COR-L47 (cell line): Measurements from ENCODE around the gene CPXM1.
"Not testable (repeated sequence)": the region's sequence is repeated elsewhere in the genome, so short reads cannot be mapped to it uniquely, and the experiment has no call there.

Experiments
- DNase-seq: peaks from one replicate; lab custom pipeline; 2025; lab: John Stamatoyannopoulos, UW

Gene CPXM1

DNA sequence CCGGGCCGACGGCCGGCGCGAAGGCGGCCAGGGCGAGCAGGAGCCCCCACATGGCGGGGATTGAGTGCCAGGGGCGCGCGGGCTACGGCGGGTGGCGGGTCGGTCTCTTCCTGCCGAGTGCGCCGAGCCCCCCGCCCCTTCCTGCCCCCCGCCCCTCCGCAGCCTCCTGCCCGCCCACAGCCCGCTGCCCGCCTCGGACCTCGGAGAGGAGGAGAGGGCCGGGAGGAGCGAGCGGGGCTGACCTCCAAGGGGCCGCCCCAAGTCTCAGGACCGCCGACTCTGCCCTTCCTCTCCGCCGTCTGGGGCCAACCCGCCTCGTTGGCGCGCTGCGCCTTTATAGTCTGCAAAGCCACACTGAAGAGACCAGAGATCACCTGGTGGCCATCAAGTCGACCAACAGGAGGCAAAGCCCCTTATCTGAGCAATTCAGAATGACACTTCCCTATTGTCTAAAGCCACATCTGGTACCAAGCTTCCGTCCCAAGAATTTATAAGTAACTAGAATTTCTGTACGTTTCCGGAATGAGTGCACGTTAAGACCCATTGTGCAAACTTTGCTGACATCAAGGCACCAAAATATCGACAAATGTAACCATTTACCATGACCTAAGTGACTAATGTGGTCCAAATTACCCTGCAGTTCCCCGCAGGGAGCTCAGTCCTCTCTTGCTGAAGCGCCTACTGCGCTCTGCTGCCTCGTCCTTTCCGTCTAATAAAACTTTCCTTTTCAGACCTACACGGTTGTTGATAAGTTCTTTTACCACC, at the start of gene CPXM1:
TSS of gene CPXM1 (minus strand) at position 107 of the 765 bp plus-strand sequence. CDS start at position 52, 55 bp downstream.
- DNase-seq, result no peak

DNA sequence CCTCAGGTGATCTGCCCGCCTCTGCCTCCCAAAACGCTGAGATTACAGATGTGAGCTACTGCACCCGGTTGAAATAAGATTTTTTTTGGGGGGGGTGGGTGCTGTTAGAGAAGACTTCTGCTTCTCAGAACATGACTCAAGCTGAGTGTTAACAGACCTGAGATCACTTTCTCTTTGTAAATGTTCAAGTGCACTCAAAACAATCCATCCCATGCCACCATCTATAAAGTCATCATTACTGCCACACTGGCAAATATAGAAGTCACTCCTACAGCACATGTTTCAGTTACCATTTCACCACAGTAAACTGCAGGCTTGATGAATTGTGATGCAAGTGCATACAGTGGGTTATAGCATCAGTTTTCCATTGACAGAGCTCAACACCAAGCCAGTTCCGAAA, 49.1 kb upstream of the CPXM1 start:
- no peak for DNase-seq

DNA sequence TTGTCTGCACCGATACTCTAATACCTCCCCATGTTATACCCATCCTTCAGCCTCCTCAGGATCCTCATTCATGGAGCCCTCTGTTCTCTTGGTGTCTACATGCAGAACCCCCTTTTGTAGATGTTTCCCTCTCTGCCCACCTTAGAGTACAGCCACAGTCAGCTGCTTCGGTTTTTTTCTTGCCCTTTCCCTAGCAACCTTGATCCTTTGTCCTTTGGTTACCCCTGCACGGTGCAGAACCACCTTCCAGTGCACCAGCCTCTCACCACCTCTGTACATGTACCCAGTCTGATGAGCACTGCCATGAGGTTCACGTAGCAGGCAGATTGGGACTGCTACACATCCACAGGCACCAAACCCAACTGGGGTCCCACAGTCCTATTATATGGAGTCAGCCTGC, 47.4 kb upstream of the CPXM1 start:
- no peak for DNase-seq

DNA sequence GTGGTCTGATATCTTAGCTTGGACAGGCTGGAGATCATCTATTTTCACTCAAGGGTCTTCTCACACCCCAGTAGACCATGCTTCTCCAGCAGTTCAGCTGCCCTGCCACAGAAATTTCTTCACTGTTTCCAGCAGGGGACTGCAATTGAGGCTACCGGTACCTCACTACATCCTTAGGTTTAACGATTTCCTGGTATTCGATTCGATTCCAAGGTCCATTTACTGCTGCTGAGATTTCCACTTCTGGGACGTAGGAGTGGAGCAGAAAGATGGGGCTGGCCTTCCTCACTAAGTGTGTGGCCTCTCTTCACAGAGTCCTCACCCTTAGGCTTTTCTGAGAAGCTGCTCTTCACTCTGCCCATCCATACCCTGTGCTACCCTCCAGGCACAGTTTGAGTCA, 46.3 kb upstream of the CPXM1 start:
- DNase-seq, result no peak

DNA sequence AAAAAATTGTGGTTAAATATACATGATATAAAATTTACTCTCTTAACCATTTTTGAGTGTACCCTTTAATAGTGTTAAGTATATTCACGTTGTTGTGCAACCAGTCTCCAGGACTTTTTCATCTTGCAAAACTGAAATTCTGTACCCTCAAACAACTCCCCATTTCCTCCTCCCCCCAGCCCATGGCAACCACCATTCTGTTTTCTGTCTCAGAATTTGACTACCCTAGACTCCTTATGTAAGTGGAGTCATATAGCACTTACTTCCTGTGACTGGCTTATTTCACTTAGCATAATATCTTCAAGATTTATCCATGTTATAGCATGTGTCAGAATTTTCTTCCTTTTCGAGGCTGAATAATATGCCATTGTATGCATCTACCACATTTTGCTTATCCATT, 45.2 kb upstream of the CPXM1 start:
- no peak for DNase-seq

DNA sequence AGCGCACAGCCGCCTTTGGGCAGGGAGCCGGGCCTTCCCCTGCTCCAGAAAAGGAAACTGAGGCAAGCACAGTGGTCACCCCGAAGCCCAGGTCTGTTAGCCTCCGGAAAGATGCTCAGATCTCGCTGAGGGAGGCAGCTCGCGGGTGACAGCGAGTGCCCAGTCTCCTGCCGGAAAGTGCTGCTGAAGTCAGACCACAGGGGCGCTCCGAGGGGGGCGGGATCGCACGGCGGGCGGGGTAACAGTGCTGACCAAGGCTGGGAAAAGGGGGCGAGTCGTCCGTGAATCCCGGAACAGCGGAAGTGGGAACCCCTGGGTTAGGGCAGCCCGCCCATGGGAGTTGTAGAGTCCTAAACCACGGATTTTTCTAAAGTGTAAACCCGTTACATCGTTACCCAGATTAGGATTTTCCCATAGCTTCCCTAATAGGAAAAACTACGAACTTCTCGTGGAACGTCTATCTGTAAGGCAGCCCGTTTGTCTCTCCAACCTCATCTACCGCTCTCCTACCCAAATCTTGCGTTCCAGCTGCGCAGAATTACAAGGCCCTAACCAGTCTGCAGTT, 40.6 kb upstream of the CPXM1 start:
- peak; percentile 23 for DNase-seq

DNA sequence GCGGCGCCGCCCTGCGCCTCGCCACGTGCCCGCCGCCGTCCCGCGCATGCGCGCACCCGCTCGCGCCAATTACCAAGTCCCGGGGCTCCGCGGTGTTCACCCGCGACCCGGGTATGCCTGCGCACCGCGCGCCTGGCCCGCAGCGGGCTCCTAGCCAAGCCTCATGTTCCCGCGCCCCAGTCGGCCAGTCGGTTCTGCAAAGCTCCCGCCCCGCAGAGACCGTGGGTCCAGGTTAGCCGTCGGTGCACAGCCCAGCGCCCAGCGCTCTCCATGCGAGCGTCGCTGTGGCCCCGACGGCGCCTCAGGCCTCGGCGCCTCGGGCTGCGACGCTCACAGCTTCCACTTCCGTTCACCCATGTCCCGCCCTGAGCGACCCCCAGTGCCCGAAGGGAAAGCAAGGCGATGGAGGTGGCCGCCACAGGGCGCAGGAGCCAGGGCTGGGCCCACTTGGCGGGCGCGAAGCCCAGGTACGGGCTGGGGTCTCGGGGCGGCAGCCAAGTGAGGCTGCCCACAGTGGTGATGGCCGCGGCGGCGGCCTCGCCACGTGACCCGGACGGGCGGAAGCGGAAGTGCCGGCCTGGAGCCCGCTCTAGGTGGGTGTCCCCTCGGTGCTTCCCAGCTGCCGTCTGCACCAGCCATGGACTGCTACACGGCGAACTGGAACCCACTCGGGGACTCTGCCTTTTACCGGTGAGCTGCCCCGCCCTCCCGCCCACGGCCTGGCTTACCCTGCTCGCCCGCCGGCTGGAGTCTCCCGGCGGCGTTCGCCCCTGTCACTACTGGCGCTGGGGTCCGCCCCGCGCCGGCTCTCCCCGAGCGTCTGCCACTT, 39.9 kb upstream of the CPXM1 start, which contains the start of the genes PCED1A and VPS16:
TSS of gene PCED1A (minus strand) at position 518 of the 829 bp plus-strand sequence. CDS start 743 bp downstream, outside the sequence.
TSS of gene VPS16 (plus strand) at position 608 of the 829 bp plus-strand sequence. CDS start at position 638, 30 bp downstream.
- peak; percentile 77 for DNase-seq

DNA sequence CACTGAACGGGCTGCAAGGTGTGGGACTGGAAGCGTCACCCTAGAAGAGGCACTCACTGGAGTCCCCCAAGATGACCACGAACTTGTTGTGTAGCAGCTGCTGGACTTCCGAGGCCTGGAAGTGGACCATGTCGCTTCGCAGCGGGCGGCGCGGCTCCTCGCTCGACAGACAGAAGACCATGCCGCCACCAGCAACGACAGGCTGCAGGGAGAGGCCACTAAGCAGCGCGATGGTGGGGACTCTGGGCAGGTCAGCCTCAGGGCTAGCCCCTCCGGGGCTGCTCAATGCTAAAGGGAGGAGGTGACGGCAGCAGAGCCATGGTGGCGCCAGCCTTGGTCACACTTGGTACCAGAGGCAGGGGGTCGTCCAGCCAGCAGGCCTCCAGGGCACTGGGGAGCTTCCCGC, 39.3 kb upstream of the CPXM1 start:
- DNase-seq, result no peak

DNA sequence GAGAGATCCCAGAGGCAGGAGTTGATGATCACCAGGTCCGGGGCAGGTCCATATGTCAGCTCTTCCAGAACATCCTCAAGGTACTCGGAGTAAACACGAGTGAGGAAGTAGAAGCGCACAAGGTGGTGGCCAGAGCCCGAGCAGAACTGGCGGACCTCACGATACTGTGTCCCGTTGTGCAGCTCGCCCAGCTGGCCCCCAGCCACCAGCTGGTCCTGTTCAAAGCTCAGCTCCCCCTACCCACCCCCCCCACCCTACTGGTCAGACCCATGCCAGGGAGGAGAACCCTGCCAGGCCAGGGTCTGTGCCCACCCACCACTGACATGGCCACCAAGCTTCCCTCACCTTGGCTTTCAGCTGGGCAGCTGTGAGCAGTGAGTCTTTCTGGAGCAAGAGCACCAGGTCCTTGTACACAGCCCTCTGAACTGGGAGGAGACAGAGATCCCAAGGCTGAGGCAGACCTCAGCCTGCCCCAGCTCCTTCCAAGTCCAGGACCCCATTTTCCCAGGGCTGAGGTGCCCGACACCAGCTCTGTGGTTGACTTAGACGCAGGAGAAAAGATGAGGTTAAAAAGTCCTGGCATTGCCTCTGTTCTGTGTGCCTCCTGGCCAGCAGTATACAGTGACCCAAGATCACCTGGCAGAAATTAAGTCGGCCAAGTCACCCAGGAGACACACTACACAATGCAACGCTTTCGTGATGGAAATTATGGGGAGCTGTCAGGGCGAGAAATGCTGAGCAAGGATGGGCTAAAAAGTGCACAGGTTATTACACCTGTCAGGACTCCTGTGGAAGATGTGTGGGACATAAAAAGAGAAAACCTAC, 38.6 kb upstream of the CPXM1 start:
- DNase-seq, result no peak

DNA sequence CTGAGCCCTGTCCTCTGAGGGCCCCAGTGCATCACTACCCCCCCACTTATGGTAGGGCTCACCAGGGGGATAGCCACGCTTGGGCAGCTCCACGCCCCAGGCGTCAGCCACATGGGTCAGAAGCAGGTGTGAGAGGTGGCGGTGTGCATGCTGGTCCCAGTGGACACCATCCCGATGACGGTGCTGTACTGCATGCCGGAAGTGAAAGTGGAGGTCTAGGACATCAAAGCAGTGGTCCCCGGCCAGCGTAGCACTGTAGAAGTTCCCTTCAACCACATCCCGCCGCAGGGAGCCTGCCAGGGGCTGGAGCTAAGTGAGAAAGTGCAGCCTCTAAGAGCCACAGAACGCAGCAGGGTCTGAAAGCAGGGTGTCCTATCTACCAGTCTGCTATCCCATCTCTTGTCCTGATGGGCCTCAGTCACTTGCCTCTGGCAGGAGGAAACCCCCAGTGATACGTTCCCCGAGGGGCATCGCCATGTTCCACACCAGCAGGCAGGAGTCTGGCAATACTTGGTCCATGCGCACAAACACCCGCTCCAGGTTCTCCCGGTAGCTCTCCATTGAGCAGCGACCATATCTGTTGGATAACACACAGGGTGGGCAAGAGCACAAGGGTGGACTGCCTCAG, 37.9 kb upstream of the CPXM1 start:
- no peak for DNase-seq

DNA sequence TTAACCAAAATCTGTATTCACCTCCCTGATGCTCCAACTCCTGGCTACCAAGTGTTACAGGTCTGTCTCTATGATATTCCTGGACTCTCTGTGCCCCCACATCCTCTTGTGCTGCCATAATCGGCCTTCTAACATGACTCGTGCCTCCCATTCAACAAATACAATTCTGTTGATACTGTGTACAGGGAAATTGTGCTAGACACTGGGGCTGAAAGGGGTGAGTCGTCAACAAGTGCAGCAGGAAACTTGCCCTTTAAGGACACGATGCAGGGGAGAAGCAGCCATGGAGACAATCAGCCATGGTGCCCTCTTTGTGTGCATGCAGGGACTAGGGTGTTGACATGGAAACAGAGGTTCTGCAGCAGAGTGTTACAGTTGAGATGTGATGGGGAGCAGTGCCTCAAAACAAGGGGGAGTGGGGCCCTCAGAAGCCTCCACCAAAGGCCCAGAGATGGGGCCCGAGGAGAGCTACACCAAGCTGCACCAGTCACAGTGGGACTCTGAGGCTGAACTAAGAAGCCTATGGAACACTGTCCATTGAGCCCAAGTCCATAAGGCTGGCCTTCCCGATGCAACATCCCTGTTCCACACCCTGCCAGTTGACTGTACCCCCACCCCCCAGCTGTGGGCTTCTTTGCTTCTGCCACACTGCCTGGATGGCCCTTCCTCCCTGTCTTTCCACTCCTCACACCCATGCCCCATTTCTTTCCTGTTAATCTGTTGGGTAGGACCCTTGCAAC, 37.0 kb upstream of the CPXM1 start:
- no peak for DNase-seq

DNA sequence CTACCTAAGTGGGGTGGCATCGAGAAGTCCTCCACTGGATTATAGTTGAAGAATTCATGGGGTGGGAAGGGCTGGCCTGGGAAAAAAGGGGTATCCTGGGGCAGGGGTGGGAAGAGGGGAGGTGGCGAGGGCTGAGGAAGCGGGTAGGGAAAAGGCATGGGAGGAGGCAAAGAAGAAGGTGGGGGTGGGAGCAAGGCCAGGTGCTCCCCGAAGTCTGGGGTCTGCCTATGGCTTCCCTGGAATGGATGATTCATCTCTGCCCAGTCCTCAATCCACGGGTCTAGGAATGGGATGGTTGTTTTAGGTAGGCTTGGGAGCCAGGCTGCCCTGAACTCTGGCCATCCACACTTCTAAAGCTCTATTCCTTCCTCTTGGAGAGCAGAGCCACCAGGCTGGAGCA, 35.6 kb upstream of the CPXM1 start:
- no peak for DNase-seq

DNA sequence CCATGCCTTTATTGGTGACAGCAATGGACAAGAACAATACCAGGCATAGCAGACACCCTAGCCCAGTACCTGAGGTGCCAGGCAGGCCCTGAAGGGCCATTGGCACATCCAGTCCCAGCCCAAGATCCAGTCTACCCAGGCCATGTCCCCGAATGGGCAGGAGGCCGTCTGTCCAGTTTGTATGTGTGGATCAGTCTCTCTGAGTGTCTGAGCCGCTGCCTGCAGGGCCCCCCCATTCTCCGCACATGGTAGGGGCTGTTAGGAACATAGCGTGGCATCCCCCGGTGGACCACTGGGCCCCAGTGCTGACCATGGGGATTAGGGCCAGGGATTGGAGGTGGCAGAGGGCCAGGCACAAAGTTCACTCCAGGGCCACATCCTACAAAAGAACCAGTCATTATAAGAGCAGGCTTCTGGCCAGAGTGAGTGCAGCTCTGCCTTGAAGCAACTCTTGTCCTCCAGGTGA, 34.9 kb upstream of the CPXM1 start:
- no peak for DNase-seq

DNA sequence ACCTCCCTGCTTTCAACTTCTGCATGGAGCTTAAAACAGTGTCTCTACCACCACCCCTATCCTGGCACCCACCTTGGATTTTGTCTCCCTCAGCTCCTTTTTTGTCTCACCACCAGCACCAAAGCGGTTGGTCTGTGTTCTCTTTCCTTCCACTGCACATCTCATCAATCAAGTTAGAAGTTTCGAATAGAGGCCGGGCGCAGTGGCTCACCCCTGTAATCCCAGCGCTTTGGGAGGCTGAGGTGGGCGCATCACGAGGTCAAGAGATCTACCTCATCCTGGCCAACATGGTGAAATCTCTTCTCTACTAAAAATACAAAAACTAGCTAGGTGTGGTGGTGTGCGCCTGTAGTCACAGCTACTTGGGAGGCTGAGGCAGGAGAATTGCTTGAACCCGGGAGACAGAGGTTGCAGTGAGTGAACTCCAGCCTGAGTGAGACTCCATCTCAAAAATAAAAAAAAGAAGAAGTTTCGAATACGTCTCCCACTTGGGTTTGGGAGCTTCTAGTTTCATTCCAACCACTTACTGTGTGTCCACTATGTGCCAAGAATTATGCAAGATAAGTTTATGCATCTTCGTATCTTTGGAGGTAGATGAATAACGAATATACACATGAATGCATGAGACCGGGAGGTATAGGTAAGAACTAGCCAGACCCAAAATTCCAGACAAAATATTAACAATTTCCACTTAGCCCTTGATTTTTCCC, 34.1 kb upstream of the CPXM1 start:
- no peak for DNase-seq

DNA sequence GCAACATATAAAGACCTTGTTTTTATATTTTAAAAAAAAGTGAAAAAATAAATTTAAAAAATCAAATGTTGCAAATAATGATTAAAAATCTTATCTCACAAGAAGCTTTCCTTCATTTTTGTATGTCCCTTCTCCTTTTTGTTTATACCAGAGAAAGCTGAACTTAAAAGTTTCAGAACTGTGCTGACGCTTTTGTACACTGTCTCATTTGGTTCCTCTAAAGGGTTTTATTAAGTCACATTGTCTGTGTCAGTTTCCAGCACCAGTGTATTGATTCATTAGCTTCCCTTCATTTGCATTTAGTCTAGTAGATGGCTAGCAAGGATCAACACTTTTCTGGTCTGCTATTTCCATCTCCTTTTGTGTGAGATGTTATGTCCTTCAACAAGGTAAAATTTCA, 33.3 kb upstream of the CPXM1 start:
- no peak for DNase-seq

DNA sequence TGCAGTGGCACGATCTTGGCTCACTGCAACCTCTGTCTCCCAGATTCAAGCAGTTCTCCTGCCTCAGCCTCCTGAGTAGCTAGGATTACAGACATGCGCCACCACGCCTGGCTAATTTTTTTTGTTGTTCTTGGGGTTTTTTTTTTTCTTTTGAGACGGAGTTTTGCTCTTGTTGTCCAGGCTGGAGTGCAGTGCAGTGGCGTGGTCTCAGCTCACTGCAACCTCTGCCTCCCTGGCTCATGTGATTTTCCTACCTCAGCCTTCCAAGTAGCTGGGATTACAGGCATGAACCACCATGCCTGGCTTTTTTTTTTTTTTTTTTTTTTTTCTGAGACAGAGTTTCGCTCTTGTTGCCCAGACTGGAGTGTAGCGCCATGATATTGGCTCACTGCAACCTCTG, 30.8 kb upstream of the CPXM1 start:
- not testable (repeated sequence) for DNase-seq

DNA sequence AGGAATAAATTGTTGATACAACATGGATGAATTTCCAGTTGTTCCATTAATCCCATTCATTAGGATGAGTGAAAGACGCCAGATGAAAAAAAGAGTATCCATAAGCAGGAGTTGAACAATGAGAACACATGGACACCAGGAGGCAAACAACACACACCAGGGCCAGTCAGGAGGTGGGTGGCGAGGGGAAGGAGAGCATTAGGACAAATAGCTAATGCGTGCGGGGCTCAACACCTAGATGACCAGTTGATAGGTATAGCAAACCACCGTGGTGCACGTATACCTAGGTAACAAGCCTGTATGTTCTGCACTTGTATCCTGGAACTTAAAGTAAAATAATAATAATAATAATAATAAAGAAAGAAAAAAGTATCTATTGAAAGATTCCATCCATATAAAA, 28.9 kb upstream of the CPXM1 start:
- no peak for DNase-seq

DNA sequence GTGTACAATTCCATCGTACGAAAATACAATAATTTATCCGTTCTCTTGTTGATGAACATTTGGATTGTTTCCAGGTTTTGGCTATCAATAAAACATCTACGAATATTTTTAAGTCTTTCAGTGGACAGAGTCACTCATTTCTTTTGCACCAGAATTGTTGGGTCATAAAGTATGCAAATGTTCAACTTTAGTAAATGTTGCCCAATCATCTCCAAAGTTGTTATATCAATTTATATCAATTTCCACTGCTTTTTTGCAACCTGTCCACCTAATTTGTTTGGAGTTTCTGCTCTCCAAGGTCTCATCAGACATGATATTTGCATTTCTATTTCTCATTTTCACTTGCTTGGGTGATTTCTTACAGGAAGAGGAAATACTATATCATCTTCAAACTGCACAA, 26.2 kb upstream of the CPXM1 start:
- no peak for DNase-seq

DNA sequence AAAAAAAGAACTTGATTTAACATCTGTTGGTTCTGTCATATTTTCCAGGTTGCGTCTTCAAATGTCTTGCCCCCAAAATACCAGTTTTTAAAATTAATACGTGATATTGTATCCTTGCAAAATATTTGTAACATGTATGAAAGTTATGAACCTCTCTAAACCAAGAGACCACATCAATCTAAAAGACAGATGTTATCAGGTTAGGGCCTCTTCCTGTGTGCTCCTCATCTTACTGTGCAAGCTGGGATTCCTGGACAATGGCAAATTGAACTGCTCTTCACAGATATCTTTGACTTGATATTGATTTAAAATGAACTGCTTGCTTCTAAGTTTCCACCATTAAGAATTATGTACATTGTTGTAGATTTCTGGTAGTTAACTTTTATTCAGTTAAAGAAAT, 25.3 kb upstream of the CPXM1 start:
- DNase-seq, result no peak

DNA sequence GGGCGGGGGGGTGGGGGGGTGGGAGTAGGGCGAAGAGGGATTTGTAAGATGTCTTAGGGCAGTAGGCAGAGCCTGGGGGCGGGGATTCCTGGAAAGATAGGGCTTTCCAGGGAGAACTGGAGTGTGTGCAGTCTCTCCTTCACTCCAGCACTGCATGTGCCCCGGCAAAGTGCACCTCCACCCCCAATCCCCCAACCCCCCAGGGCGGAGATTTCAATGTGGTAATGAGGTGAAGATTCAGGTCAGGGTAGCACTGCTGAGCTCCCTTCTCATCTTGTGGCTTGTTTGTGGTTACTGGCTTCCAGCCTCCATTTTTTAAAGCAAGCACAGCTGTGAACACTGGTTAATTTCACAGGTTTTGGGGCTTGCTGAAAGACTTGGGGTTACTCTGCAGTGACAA, 21.6 kb upstream of the CPXM1 start:
- no peak for DNase-seq
